Psoas muscle (tissue), 8 donors: ENCODE data around the gene TOM1L2. TPM values are rescaled to one million over a fixed set of nuclear protein-coding genes. Genes with fewer than 3 reads are reported as not detected.
"Not testable (repeated sequence)": the region's sequence is repeated elsewhere in the genome, so short reads cannot be mapped to it uniquely, and the experiment has no call there.

Experiments used
- ATAC-seq, 4 donors: fragments of 200-7000 bp; cut with Tn5 transposase; one replicate each; pipeline ENCODE4 v1.9.1; 2020; ENCODE audit warnings: moderate library complexity in 3 of 4, mild to moderate bottlenecking in 2 of 4
- DNase-seq, 2 donors: peaks; one replicate each; pipeline ENCODE4 v3.0.0-alpha.2; 2020
- H3K27ac ChIP-seq: fragments of 200-600 bp; one replicate; pipeline ENCODE4 v1.8.0; 2022
- H3K27me3 ChIP-seq, 3 donors: fragments of 200-600 bp in 1 of 3; one replicate each; pipeline versions ENCODE4 v1.6.1 to v1.8.0; 2013 to 2022; ENCODE audit warnings: low read length in 2 of 3, mild to moderate bottlenecking in 2 of 3, moderate library complexity in 1 of 3; ENCODE audit not compliant: insufficient read depth in 3 of 3
- H3K36me3 ChIP-seq, 2 donors: fragments of 200-600 bp in 1 of 2; one replicate each; pipeline versions ENCODE4 v1.6.1 to v1.8.0; 2013 to 2022; ENCODE audit warnings: low read depth in 1 of 2, mild to moderate bottlenecking in 1 of 2, moderate library complexity in 1 of 2; ENCODE audit not compliant: insufficient read depth in 1 of 2
- H3K4me1 ChIP-seq: fragments of 200-600 bp; one replicate; pipeline ENCODE4 v1.8.0; 2022
- H3K4me3 ChIP-seq: fragments of 200-600 bp; one replicate; pipeline ENCODE4 v1.8.0; 2022; ENCODE audit warnings: mild to moderate bottlenecking
- H3K9me3 ChIP-seq: fragments of 200-600 bp; one replicate; pipeline ENCODE4 v1.8.0; 2022
- WGBS, 3 donors: extraction: QIAGEN DNeasy Blood & Tissue Kit; methylation state at CpG; one replicate each; pipeline versions ENCODE4 v1.1.6 to v1.1.7; 2013; 5-methylcytosine and 5-hydroxymethylcytosine counted together
- intact Hi-C, 2 donors: fragments of 100-400 bp; cut with DNase I; formaldehyde crosslinking; loops; one replicate each; pipeline versions ENCODE4 v1.11.0 to v1.14.2; 2022
- polyA plus RNA-seq, 3 donors: library from polyadenylated mRNA; stranded (reverse); fragments of 200-250 nt; gene quantifications; one replicate each; pipeline ENCODE4 v1.2.3, GENCODE V29; 2013
- total RNA-seq, 4 donors: library from RNA; stranded (reverse); fragmentation: NEBNext Ultra II Directional in 2 of 4; extraction: Animal tissue kit (Norgen Biotek cat#: 25700) in 2 of 4; gene quantifications; one replicate each; pipeline versions ENCODE4 v1.2.1 to v1.2.4, GENCODE V29; 2021 to 2023
- TF ChIP-seq, protein P1 (sequence below): fragments of 200-600 bp; IDR thresholded peaks from one replicate; pipeline ENCODE4 v1.8.0; 2022; ENCODE audit warnings: antibody characterized with exemption
- donor health status: healthy with polysubstance abuse.
- donor health status: DM: no; HTN: no; CAD: no; lungs with moderate emphysema.
- donor health status: Bipolar disorder and iron deficiency.
- donor health status: healthy.
- donor health status: DM: yes; HTN: yes; CAD: no.
- donor health status: DM: no; HTN: no; CAD: no.
- donor health status: DM: no; HTN: no; CAD: no.
- donor health status: DM: yes; HTN: yes; CAD: no.

The TOM1L2 gene
- total and polyA plus RNA-seq, 7 donors = 13.3 to 89.8 (median 72.0) TPM

DNA sequence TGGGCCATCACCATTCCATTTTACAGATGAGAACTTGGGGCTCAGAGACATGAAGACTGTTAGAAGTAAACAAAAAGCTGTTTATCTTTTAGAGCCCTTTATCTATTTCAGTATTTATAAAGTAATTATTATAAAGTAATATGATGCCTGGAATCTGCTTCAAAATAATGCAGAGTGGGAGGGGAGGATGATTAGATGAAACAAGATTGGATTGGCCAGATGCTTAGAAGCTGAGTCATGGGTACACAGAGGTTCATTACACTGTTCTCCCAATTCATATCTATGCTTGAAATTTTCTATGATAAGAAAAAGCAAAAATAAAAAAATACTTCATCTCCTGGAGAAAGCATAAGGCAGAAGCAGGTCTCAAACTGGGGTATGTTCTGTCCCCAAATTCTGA is 29.4 kb downstream of the TOM1L2 start:
- Histone ChIP-seq H3K9me3 (no peaks in the 10 kb centered on the region), H3K27me3 (no peaks in the 10 kb centered on the region), H3K4me3 (no peak overlapping the region), H3K4me1 (peaks cover 81% of the 10 kb centered on the region), H3K27ac (peak overlapping the region; percentile 34), H3K36me3 (no peaks in the 10 kb centered on the region)
- intact Hi-C loops = no loop called here
- ATAC-seq = peak in 1 of 4 donors; percentile 54
- DNase-seq = no peak
- TF ChIP-seq, protein P1, sequence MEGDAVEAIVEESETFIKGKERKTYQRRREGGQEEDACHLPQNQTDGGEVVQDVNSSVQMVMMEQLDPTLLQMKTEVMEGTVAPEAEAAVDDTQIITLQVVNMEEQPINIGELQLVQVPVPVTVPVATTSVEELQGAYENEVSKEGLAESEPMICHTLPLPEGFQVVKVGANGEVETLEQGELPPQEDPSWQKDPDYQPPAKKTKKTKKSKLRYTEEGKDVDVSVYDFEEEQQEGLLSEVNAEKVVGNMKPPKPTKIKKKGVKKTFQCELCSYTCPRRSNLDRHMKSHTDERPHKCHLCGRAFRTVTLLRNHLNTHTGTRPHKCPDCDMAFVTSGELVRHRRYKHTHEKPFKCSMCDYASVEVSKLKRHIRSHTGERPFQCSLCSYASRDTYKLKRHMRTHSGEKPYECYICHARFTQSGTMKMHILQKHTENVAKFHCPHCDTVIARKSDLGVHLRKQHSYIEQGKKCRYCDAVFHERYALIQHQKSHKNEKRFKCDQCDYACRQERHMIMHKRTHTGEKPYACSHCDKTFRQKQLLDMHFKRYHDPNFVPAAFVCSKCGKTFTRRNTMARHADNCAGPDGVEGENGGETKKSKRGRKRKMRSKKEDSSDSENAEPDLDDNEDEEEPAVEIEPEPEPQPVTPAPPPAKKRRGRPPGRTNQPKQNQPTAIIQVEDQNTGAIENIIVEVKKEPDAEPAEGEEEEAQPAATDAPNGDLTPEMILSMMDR = no peak

DNA sequence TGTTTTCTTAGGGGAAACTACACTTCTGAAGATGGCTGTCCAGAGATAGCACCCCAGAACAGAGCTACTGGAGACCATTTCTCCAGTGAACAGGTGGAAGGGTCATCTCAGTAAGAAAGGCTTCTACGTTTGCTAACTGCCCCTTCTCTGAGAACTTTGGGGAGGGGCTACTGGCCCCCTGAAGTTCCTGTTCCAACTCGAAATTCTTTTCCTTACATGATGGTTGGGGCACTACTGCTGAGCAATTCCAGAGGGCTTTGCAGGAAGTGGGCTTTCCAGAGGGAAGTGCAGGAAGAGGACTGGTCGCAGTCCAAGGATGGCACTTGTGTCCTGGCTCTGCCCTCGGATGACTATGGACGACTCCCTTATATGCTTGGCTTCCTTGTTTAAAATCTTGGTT is 31.2 kb downstream of the TOM1L2 start:
- TF ChIP-seq, protein P1 = no peak
- Histone ChIP-seq H3K4me3 (no peak overlapping the region), H3K36me3 (no peaks in the 10 kb centered on the region), H3K4me1 (peaks cover 82% of the 10 kb centered on the region), H3K9me3 (no peaks in the 10 kb centered on the region), H3K27me3 (no peaks in the 10 kb centered on the region), H3K27ac (peak overlapping the region; percentile 34)
- ATAC-seq = no peak
- intact Hi-C loops = no loop called here
- WGBS, 3 donors = 33 to 47% (median 38%) methylated on average over 5 of the region's 5 CpGs
- no peak for DNase-seq

DNA sequence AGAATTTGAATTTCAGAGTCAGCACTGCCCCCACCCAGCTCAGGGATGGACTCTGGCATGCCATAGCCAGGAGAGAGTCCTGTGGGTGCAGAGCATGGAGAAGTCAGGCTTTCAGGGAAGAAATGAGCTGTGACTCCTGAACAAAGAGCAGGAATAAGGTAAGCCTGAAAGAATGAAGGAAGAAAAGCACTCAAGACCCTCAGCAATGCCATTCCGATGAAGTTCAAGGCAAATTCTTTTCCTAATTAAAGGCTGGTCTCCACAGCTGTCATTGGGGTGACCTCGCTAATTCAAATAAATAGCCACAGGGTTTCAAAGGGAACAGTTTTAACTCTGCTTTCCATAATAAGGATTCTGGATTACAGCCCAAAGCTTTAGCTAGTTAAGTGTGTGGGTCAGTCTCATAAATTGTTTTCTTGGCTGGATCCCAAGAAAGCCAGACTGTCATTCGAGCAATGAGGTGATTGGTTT is 31.7 kb downstream of the TOM1L2 start:
- Histone ChIP-seq H3K36me3 (no peaks in the 10 kb centered on the region), H3K27ac (no peak overlapping the region), H3K4me1 (peaks cover 82% of the 10 kb centered on the region), H3K27me3 (no peaks in the 10 kb centered on the region), H3K9me3 (no peaks in the 10 kb centered on the region), H3K4me3 (no peak overlapping the region)
- intact Hi-C loops = no loop called here
- TF ChIP-seq, protein P1 = no peak
- no peak for ATAC-seq
- no peak for DNase-seq
- WGBS, 3 donors = 27 to 36% (median 34%) methylated on average over 3 of the region's 3 CpGs

DNA sequence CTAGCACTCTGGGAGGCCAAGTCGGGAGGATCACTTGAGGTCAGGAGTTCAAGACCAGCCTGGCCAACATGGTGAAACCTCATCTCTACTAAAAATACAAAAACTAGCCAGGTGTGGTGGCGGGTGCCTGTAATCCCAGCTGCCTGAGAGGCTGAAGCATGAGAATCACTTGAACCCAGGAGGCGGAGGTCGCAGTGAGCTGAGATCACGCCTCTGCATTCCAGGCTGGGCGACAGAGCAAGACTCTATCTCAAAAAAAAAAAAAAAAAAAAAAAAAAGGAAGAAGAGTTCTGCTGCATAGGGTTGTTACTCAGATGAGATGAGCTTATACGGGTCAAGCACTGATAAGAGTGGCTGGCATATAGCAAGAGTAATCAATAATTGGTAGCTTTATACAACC is 32.3 kb downstream of the TOM1L2 start:
- 81 to 94% (median 83%) methylated on average over 7 of the region's 7 CpGs for WGBS, 3 donors
- intact Hi-C loops, H3K36me3 ChIP-seq, H3K4me3 ChIP-seq, ATAC-seq, H3K27me3 ChIP-seq, H3K9me3 ChIP-seq, H3K27ac ChIP-seq, DNase-seq: not testable (repeated sequence)
- H3K4me1 ChIP-seq = peaks cover 84% of the 10 kb centered on the region

DNA sequence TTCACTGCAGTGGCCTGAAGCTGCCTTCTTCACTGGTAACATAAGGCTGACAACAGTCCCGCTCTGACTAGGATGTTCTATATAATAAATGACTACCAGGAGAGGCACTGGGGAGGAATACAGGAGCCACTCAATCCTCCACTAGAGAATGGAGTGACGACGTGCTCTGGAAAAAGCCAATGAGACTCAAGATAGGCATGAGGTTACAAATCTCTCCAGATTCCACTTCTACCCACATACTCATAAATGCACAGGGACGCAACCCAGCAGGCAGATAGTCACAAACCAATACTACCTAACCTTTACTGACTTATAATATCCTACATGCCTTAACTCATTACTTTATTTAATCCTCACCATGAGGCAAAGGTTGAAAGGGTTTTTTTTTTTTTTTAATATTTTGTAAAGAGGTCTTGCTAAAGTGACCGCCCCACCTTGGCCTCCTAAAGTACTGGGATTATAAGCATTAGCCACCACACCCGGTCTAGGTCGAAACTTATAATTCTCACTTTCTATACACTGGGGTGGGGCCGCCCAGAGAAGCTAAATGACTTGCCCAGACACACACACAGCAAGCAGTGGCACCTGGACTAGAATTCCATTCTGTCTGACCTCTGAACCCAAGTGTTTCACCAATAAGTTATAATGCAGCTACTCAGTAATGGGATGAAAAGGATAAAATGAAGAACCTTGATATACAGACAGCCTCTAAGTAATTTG is 33.7 kb downstream of the TOM1L2 start:
- DNase-seq (no peak), ATAC-seq (peak; percentile 47 to 68 (median 60))
- 81 to 87% (median 81%) methylated on average over 8 of the region's 8 CpGs for WGBS, 3 donors
- Histone ChIP-seq H3K27me3 (no peaks in the 10 kb centered on the region), H3K27ac (peak overlapping the region; percentile 24), H3K4me1 (peaks cover 85% of the 10 kb centered on the region), H3K9me3 (no peaks in the 10 kb centered on the region), H3K4me3 (no peak overlapping the region), H3K36me3 (no peaks in the 10 kb centered on the region)
- TF ChIP-seq, protein P1 = no peak
- intact Hi-C loops = no loop called here
